Dermis microvascular lymphatic vessel endothelial cell (primary cell): Measurements from ENCODE around the gene MT1H. TPM values are rescaled to one million over a fixed set of nuclear protein-coding genes. Genes with fewer than 3 reads are reported as not detected.
"Not testable (repeated sequence)": the region's sequence is repeated elsewhere in the genome, so short reads cannot be mapped to it uniquely, and the experiment has no call there.

Experiments
- DNase-seq, 2 donors: peaks; one replicate each; pipeline versions ENCODE4 v3.0.0 to v3.0.0-alpha.2; 2010; ENCODE audit warnings: low read depth in 2 of 2
- total RNA-seq: library from RNA; depleted of rRNA; stranded (reverse); fragments of >200 nt; gene quantifications from 2 replicates; pipeline ENCODE4 v1.2.1, GENCODE V29; 2014

MT1H gene
- total RNA-seq, 1 donor from 2014 or later: not detected

DNA sequence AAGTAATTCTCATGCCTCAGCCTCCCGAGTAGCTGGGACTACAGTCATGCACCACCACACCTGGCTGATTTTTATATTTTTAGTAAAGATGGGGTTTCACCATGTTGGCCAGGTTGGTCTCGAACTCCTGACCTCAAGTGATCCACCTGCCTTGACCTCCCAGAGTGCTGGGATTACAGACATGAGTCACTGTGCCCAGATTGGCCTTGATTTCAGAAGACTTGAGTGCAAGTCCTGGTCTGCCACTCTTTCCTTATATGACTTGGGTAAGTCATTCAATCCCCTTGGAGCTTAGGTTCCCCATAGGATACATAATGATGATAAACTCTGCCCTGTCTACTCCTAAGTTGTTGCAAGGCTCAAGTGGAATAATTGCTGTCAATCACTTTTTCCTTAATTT is 47.9 kb downstream of the MT1H start:
- not testable (repeated sequence) for DNase-seq

Other genes starting within 250 kb of the MT1H start
- gene AMFR, start 244.3 kb upstream of the MT1H start, total RNA-seq: 251 and 306 TPM in 2 replicates
- 62.1 and 82.0 TPM in 2 replicates for gene NUDT21, start 218.5 kb upstream of the MT1H start, total RNA-seq
- 44.3 and 49.8 TPM in 2 replicates for gene OGFOD1, start 218.3 kb upstream of the MT1H start, total RNA-seq
- gene BBS2, start 149.8 kb upstream of the MT1H start, total RNA-seq: 39.2 and 40.8 TPM in 2 replicates
- gene MT4, start 104.7 kb upstream of the MT1H start, total RNA-seq: not detected in 2 replicates
- gene MT3, start 80.3 kb upstream of the MT1H start, total RNA-seq: not detected in 2 replicates
- gene MT2A, start 61.2 kb upstream of the MT1H start, total RNA-seq: 32.5 and 46.3 TPM in 2 replicates
- gene MT1E, start 44.0 kb upstream of the MT1H start, total RNA-seq: 11.1 and 108 TPM in 2 replicates
- gene MT1M, start 37.2 kb upstream of the MT1H start, total RNA-seq: 0.38 and 0.90 TPM in 2 replicates
- 1.7 TPM in 1 of 2 replicates, not detected in the other for gene MT1A, start 31.1 kb upstream of the MT1H start, total RNA-seq
- not detected in 2 replicates for gene MT1B, start 17.9 kb upstream of the MT1H start, total RNA-seq
- gene MT1F, start 11.9 kb upstream of the MT1H start, total RNA-seq: 0.51 and 0.64 TPM in 2 replicates
- not detected in 2 replicates for gene MT1G, start 1.7 kb upstream of the MT1H start, total RNA-seq
- 7.0 and 15.0 TPM in 2 replicates for gene MT1X, start 12.7 kb downstream of the MT1H start, total RNA-seq
- 60.7 and 85.4 TPM in 2 replicates for gene NUP93, start 60.3 kb downstream of the MT1H start, total RNA-seq
- not detected in 2 replicates for gene SLC12A3, start 195.4 kb downstream of the MT1H start, total RNA-seq